HepG2 (cell line): ENCODE results near the gene TUBB2B. TPM values are rescaled to one million over a fixed set of nuclear protein-coding genes. Genes with fewer than 3 reads are reported as not detected.

Experiments used
- GABPB1 ChIP-seq: IDR thresholded peaks from 2 replicates; pipeline ENCODE4 v1.6.1; 2016; ENCODE audit warnings: mild to moderate bottlenecking, missing genetic modification reagents, moderate library complexity, missing compliant biosample characterization
- HOXA5 ChIP-seq: sonication (generic); formaldehyde crosslinking; IDR thresholded peaks from 2 replicates; pipeline ENCODE4 v1.4.0; 2020; ENCODE audit warnings: missing genetic modification reagents
- JUND ChIP-seq: sonication (generic); formaldehyde crosslinking; IDR thresholded peaks from 2 replicates; pipeline ENCODE4 v1.8.0; 2022; ENCODE audit warnings: mild to moderate bottlenecking, missing genetic modification reagents
- MTF2 ChIP-seq: sonication (generic); formaldehyde crosslinking; IDR thresholded peaks from 2 replicates; pipeline ENCODE4 v1.5.0; 2020; ENCODE audit warnings: missing genetic modification reagents, borderline replicate concordance
- NFE2L1 ChIP-seq: sonication (generic); formaldehyde crosslinking; IDR thresholded peaks from 2 replicates; pipeline ENCODE4 v1.4.0; 2020; ENCODE audit warnings: missing genetic modification reagents, mild to moderate bottlenecking, borderline replicate concordance
- RELA ChIP-seq: sonication (generic); formaldehyde crosslinking; IDR thresholded peaks from 2 replicates; pipeline ENCODE4 v1.4.0; 2020; ENCODE audit warnings: missing genetic modification reagents
- SCMH1 ChIP-seq: sonication (generic); formaldehyde crosslinking; IDR thresholded peaks from 2 replicates; pipeline ENCODE4 v1.9.0; 2021; ENCODE audit warnings: missing genetic modification reagents, mild to moderate bottlenecking, borderline replicate concordance
- ZBTB38 ChIP-seq: sonication (generic); formaldehyde crosslinking; IDR thresholded peaks from 2 replicates; pipeline ENCODE4 v1.5.1; 2020; ENCODE audit warnings: mild to moderate bottlenecking, missing genetic modification reagents
- ZNF780A ChIP-seq: sonication (generic); formaldehyde crosslinking; IDR thresholded peaks from 2 replicates; pipeline ENCODE4 v1.8.0; 2022; ENCODE audit warnings: mild to moderate bottlenecking, missing genetic modification reagents, moderate library complexity
- polyA plus RNA-seq, 8 experiments: library from polyadenylated mRNA; depleted of rRNA in 3 of 8; stranded (reverse) in 7 of 8; unstranded in 1 of 8; fragments of >200 nt; fragmentation: Illumina TruSeq in 4 of 8; extraction: Trizol in 4 of 8; gene quantifications; 2 replicates each; pipeline versions ENCODE4 v1.2.1 to v1.2.3, GENCODE V29; 2011 to 2016; ENCODE audit warnings: low read depth in 4 of 8, missing spikeins in 1 of 8, mixed read lengths in 1 of 8; ENCODE audit not compliant: insufficient read depth in 1 of 8
- total RNA-seq, 5 experiments: library from RNA; depleted of rRNA; stranded (reverse); fragments of >200 nt; fragmentation: Illumina TruSeq; extraction: Trizol; gene quantifications; 2 replicates each; pipeline ENCODE4 v1.2.3, GENCODE V29; 2016; ENCODE audit warnings: low read depth in 1 of 5
- TF ChIP-seq, protein P1 (sequence below): IDR thresholded peaks from 2 replicates; pipeline ENCODE4 v1.6.1; 2016; ENCODE audit warnings: low read depth, missing genetic modification reagents, missing compliant biosample characterization
- TF ChIP-seq, protein P2 (sequence below): sonication (generic); formaldehyde crosslinking; IDR thresholded peaks from 2 replicates; pipeline ENCODE4 v1.5.0; 2020; ENCODE audit warnings: missing genetic modification reagents
- TF ChIP-seq, protein P3 (sequence below): sonication (generic); formaldehyde crosslinking; IDR thresholded peaks from 2 replicates; pipeline ENCODE4 v1.5.0; 2020; ENCODE audit warnings: mild to moderate bottlenecking, missing genetic modification reagents, borderline replicate concordance
- TF ChIP-seq, protein P4 (sequence below): sonication (generic); formaldehyde crosslinking; IDR thresholded peaks from 2 replicates; pipeline ENCODE4 v1.8.0; 2022; ENCODE audit warnings: mild to moderate bottlenecking, missing genetic modification reagents, moderate library complexity

TUBB2B gene
- total and polyA plus RNA-seq, 2 of the 13 experiments (the other 11 are each of a cell fraction or from before 2014, with no cell fraction given): 10.3 to 23.6 TPM

GRCh38 chr6:3251462-3252314 lies 24.2 kb upstream of the TUBB2B start (continued):
- TF ChIP-seq, protein P1, sequence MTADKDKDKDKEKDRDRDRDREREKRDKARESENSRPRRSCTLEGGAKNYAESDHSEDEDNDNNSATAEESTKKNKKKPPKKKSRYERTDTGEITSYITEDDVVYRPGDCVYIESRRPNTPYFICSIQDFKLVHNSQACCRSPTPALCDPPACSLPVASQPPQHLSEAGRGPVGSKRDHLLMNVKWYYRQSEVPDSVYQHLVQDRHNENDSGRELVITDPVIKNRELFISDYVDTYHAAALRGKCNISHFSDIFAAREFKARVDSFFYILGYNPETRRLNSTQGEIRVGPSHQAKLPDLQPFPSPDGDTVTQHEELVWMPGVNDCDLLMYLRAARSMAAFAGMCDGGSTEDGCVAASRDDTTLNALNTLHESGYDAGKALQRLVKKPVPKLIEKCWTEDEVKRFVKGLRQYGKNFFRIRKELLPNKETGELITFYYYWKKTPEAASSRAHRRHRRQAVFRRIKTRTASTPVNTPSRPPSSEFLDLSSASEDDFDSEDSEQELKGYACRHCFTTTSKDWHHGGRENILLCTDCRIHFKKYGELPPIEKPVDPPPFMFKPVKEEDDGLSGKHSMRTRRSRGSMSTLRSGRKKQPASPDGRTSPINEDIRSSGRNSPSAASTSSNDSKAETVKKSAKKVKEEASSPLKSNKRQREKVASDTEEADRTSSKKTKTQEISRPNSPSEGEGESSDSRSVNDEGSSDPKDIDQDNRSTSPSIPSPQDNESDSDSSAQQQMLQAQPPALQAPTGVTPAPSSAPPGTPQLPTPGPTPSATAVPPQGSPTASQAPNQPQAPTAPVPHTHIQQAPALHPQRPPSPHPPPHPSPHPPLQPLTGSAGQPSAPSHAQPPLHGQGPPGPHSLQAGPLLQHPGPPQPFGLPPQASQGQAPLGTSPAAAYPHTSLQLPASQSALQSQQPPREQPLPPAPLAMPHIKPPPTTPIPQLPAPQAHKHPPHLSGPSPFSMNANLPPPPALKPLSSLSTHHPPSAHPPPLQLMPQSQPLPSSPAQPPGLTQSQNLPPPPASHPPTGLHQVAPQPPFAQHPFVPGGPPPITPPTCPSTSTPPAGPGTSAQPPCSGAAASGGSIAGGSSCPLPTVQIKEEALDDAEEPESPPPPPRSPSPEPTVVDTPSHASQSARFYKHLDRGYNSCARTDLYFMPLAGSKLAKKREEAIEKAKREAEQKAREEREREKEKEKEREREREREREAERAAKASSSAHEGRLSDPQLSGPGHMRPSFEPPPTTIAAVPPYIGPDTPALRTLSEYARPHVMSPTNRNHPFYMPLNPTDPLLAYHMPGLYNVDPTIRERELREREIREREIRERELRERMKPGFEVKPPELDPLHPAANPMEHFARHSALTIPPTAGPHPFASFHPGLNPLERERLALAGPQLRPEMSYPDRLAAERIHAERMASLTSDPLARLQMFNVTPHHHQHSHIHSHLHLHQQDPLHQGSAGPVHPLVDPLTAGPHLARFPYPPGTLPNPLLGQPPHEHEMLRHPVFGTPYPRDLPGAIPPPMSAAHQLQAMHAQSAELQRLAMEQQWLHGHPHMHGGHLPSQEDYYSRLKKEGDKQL (CRISPR knock-in tag): no peak
- TF ChIP-seq JUND (CRISPR knock-in tag) (no peak), ZBTB38 (peak; percentile 33; the same call in 1 of the 2 replicates), HOXA5 (CRISPR knock-in tag) (no peak), GABPB1 (CRISPR knock-in tag) (no peak), RELA (CRISPR knock-in tag) (no peak), MTF2 (CRISPR knock-in tag) (no peak), SCMH1 (CRISPR knock-in tag) (no peak), ZNF780A (no peak), NFE2L1 (CRISPR knock-in tag) (no peak)
- TF ChIP-seq, protein P2, sequence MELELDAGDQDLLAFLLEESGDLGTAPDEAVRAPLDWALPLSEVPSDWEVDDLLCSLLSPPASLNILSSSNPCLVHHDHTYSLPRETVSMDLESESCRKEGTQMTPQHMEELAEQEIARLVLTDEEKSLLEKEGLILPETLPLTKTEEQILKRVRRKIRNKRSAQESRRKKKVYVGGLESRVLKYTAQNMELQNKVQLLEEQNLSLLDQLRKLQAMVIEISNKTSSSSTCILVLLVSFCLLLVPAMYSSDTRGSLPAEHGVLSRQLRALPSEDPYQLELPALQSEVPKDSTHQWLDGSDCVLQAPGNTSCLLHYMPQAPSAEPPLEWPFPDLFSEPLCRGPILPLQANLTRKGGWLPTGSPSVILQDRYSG (CRISPR knock-in tag): no peak
- TF ChIP-seq, protein P3, sequence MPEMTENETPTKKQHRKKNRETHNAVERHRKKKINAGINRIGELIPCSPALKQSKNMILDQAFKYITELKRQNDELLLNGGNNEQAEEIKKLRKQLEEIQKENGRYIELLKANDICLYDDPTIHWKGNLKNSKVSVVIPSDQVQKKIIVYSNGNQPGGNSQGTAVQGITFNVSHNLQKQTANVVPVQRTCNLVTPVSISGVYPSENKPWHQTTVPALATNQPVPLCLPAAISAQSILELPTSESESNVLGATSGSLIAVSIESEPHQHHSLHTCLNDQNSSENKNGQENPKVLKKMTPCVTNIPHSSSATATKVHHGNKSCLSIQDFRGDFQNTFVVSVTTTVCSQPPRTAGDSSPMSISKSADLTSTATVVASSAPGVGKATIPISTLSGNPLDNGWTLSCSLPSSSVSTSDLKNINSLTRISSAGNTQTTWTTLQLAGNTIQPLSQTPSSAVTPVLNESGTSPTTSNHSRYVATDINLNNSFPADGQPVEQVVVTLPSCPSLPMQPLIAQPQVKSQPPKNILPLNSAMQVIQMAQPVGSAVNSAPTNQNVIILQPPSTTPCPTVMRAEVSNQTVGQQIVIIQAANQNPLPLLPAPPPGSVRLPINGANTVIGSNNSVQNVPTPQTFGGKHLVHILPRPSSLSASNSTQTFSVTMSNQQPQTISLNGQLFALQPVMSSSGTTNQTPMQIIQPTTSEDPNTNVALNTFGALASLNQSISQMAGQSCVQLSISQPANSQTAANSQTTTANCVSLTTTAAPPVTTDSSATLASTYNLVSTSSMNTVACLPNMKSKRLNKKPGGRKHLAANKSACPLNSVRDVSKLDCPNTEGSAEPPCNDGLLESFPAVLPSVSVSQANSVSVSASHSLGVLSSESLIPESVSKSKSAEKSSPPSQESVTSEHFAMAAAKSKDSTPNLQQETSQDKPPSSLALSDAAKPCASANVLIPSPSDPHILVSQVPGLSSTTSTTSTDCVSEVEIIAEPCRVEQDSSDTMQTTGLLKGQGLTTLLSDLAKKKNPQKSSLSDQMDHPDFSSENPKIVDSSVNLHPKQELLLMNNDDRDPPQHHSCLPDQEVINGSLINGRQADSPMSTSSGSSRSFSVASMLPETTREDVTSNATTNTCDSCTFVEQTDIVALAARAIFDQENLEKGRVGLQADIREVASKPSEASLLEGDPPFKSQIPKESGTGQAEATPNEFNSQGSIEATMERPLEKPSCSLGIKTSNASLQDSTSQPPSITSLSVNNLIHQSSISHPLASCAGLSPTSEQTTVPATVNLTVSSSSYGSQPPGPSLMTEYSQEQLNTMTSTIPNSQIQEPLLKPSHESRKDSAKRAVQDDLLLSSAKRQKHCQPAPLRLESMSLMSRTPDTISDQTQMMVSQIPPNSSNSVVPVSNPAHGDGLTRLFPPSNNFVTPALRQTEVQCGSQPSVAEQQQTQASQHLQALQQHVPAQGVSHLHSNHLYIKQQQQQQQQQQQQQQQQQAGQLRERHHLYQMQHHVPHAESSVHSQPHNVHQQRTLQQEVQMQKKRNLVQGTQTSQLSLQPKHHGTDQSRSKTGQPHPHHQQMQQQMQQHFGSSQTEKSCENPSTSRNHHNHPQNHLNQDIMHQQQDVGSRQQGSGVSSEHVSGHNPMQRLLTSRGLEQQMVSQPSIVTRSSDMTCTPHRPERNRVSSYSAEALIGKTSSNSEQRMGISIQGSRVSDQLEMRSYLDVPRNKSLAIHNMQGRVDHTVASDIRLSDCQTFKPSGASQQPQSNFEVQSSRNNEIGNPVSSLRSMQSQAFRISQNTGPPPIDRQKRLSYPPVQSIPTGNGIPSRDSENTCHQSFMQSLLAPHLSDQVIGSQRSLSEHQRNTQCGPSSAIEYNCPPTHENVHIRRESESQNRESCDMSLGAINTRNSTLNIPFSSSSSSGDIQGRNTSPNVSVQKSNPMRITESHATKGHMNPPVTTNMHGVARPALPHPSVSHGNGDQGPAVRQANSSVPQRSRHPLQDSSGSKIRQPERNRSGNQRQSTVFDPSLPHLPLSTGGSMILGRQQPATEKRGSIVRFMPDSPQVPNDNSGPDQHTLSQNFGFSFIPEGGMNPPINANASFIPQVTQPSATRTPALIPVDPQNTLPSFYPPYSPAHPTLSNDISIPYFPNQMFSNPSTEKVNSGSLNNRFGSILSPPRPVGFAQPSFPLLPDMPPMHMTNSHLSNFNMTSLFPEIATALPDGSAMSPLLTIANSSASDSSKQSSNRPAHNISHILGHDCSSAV (CRISPR knock-in tag): no peak
- TF ChIP-seq, protein P4, sequence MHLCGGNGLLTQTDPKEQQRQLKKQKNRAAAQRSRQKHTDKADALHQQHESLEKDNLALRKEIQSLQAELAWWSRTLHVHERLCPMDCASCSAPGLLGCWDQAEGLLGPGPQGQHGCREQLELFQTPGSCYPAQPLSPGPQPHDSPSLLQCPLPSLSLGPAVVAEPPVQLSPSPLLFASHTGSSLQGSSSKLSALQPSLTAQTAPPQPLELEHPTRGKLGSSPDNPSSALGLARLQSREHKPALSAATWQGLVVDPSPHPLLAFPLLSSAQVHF (CRISPR knock-in tag): no peak
